Measurements from ENCODE around the gene RPF1.

GRCh38 chr1:84452436-84452835, 26.6 kb upstream of the RPF1 start:
- TF ChIP-seq CTCF (IDR thresholded peaks at IDR 0.05; ENCODE audit: insufficient read depth, low read depth, low read length): no peak
- no peak for TF ChIP-seq EZH2 (IDR thresholded peaks at IDR 0.05; ENCODE audit: insufficient read depth, low read length)
